ENCODE data around the gene RETREG3. TPM values are rescaled to one million over a fixed set of nuclear protein-coding genes. Genes with fewer than 3 reads are reported as not detected.
"Not testable (repeated sequence)": the region's sequence is repeated elsewhere in the genome, so short reads cannot be mapped to it uniquely, and the experiment has no call there.

The RETREG3 gene
- total RNA-seq, 4 donors from 2014 or later: 31.4 to 66.6 (median 55.8) TPM

- TF ChIP-seq, protein P1, sequence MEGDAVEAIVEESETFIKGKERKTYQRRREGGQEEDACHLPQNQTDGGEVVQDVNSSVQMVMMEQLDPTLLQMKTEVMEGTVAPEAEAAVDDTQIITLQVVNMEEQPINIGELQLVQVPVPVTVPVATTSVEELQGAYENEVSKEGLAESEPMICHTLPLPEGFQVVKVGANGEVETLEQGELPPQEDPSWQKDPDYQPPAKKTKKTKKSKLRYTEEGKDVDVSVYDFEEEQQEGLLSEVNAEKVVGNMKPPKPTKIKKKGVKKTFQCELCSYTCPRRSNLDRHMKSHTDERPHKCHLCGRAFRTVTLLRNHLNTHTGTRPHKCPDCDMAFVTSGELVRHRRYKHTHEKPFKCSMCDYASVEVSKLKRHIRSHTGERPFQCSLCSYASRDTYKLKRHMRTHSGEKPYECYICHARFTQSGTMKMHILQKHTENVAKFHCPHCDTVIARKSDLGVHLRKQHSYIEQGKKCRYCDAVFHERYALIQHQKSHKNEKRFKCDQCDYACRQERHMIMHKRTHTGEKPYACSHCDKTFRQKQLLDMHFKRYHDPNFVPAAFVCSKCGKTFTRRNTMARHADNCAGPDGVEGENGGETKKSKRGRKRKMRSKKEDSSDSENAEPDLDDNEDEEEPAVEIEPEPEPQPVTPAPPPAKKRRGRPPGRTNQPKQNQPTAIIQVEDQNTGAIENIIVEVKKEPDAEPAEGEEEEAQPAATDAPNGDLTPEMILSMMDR (IDR thresholded peaks at IDR 0.05): no peak
- TF ChIP-seq POLR2A (IDR thresholded peaks at IDR 0.05): no peak
- Histone ChIP-seq H3K9me3 (no peaks in the 10 kb centered on the region), H3K36me3 (peaks cover 0 to 27% (median 0%) of the 10 kb centered on the region in 3 donors)
Measured at GRCh38 chr17:42544874-42545283, 64.3 kb downstream of the RETREG3 start.

GRCh38 chr17:42543190-42544079 is 65.7 kb downstream of the RETREG3 start:
- no peak for DNase-seq
- peaks cover 0 to 27% (median 0%) of the 10 kb centered on the region in 4 donors for H3K4me1 ChIP-seq
- no peak for TF ChIP-seq POLR2A (IDR thresholded peaks at IDR 0.05)
- TF ChIP-seq, protein P1 (IDR thresholded peaks at IDR 0.05): no peak
- no peak overlapping the region for H3K4me3 ChIP-seq
- no peak overlapping the region for H3K27ac ChIP-seq
- H3K36me3 ChIP-seq: peaks cover 0 to 40% (median 0%) of the 10 kb centered on the region in 3 donors
- H3K9me3 ChIP-seq: no peaks in the 10 kb centered on the region
- H3K27me3 ChIP-seq: no peaks in the 10 kb centered on the region

More at GRCh38 chr17:42544874-42545283, 64.3 kb downstream of the RETREG3 start:
- H3K4me1 ChIP-seq: peaks cover 0 to 34% (median 0%) of the 10 kb centered on the region in 4 donors
- H3K27me3 ChIP-seq: no peaks in the 10 kb centered on the region
- H3K27ac ChIP-seq: no peak overlapping the region
- DNase-seq: no peak
- no peak overlapping the region for H3K4me3 ChIP-seq

- TF ChIP-seq, protein P1 (IDR thresholded peaks at IDR 0.05): no peak
- peak in 1 of 2 donors; percentile 71 for TF ChIP-seq POLR2A (IDR thresholded peaks at IDR 0.05)
- Histone ChIP-seq H3K9me3 (no peaks in the 10 kb centered on the region), H3K4me3 (no peak overlapping the region), H3K27ac (peak overlapping the region in 3 of 4 donors; percentile 59 to 80 (median 79)), H3K36me3 (peaks cover 0 to 40% (median 0%) of the 10 kb centered on the region in 3 donors), H3K27me3 (no peaks in the 10 kb centered on the region), H3K4me1 (peaks cover 0 to 30% (median 7%) of the 10 kb centered on the region in 4 donors)
- DNase-seq: peak in 1 of 3 donors; percentile 83
Measured at GRCh38 chr17:42541041-42541833, 67.9 kb downstream of the RETREG3 start.

- not testable (repeated sequence) for H3K9me3 ChIP-seq, DNase-seq, H3K27me3 ChIP-seq, H3K4me3 ChIP-seq
- Histone ChIP-seq H3K27ac (peak overlapping the region in 2 of 4 donors; percentile 79 to 80), H3K36me3 (peaks cover 0 to 40% (median 0%) of the 10 kb centered on the region in 3 donors), H3K4me1 (peaks cover 0 to 33% (median 8%) of the 10 kb centered on the region in 4 donors)
Measured at GRCh38 chr17:42540558-42540957, 68.6 kb downstream of the RETREG3 start.

GRCh38 chr17:42538482-42538881 is 70.7 kb downstream of the RETREG3 start:
- Histone ChIP-seq H3K36me3 (peaks cover 0 to 34% (median 0%) of the 10 kb centered on the region in 3 donors), H3K9me3 (no peaks in the 10 kb centered on the region)

More at GRCh38 chr17:42538482-42538881, 70.7 kb downstream of the RETREG3 start:
- TF ChIP-seq POLR2A (IDR thresholded peaks at IDR 0.05): no peak
- TF ChIP-seq, protein P1 (IDR thresholded peaks at IDR 0.05): no peak
- no peak for DNase-seq
- no peak overlapping the region for H3K4me3 ChIP-seq
- H3K4me1 ChIP-seq: peaks cover 0 to 37% (median 9%) of the 10 kb centered on the region in 4 donors
- H3K27me3 ChIP-seq: no peaks in the 10 kb centered on the region
- no peak overlapping the region for H3K27ac ChIP-seq
